K562 (cell line): ENCODE measurements around the gene PRICKLE3. TPM values are rescaled to one million over a fixed set of nuclear protein-coding genes. Genes with fewer than 3 reads are reported as not detected.

Experiments used
- FOXK1 ChIP-seq: sonication (generic); formaldehyde crosslinking; IDR thresholded peaks from 2 replicates; pipeline ENCODE4 v1.8.0; 2022; ENCODE audit warnings: missing genetic modification reagents, mild to moderate bottlenecking, borderline replicate concordance
- FOXK2 ChIP-seq, 2 experiments: fragments of 450-650 bp; IDR thresholded peaks in 1 of 2; conservative IDR thresholded peaks in 1 of 2; 2 replicates each; pipeline ENCODE4 v1.6.1; 2016; ENCODE audit warnings: low read depth in 2 of 2, mild to moderate bottlenecking in 1 of 2
- FOXM1 ChIP-seq, 2 experiments: fragments of 450-650 bp in 1 of 2; sonication (generic) in 1 of 2; formaldehyde crosslinking in 1 of 2; IDR thresholded peaks; 2 replicates each; pipeline versions ENCODE4 v1.6.1 to v1.9.0; 2017 to 2022; ENCODE audit warnings: low read depth in 2 of 2, mild to moderate bottlenecking in 2 of 2, missing genetic modification reagents in 1 of 2, moderate library complexity in 1 of 2
- GABPA ChIP-seq: fragments of 200-800 bp; sonication (Bioruptor generic); conservative IDR thresholded peaks from 2 replicates; pipeline ENCODE4 v1.6.1; 2016; ENCODE audit warnings: low read depth, missing genetic modification characterization, missing compliant biosample characterization
- JUND ChIP-seq, 2 experiments: IDR thresholded peaks; 2 replicates in 1 of 2; 3 replicates in 1 of 2; pipeline ENCODE4 v1.6.1; 2011; ENCODE audit warnings: borderline replicate concordance in 2 of 2, low read depth in 2 of 2, low read length in 2 of 2, improper control_type of control experiment in 1 of 2, missing biosample characterization in 1 of 2, missing genetic modification characterization in 1 of 2, missing genetic modification reagents in 1 of 2
- KLF16 ChIP-seq: IDR thresholded peaks from 2 replicates; pipeline ENCODE4 v1.6.1; 2016; ENCODE audit warnings: antibody characterized with exemption
- NEUROD1 ChIP-seq: fragments of 150-350 bp; IDR thresholded peaks from 2 replicates; pipeline ENCODE4 v1.6.1; 2014; ENCODE audit warnings: borderline replicate concordance, low read length, low read depth; ENCODE audit not compliant: partially characterized antibody
- NFYB ChIP-seq: IDR thresholded peaks from 2 replicates; pipeline ENCODE4 v1.6.1; 2011; ENCODE audit warnings: mild to moderate bottlenecking, moderate library complexity; ENCODE audit not compliant: insufficient read length; ENCODE audit errors: extremely low read depth
- POLR2B ChIP-seq: fragments of 450-650 bp; IDR thresholded peaks from 2 replicates; pipeline ENCODE4 v1.6.1; 2018; ENCODE audit warnings: low read depth; ENCODE audit not compliant: partially characterized antibody
- PTTG1 ChIP-seq: fragments of 450-650 bp; IDR thresholded peaks from 2 replicates; pipeline ENCODE4 v1.6.1; 2016; ENCODE audit warnings: low read depth, mild to moderate bottlenecking, missing genetic modification characterization, missing compliant biosample characterization
- SP1 ChIP-seq: sonication (generic); formaldehyde crosslinking; IDR thresholded peaks from 2 replicates; pipeline ENCODE4 v1.8.1; 2022; ENCODE audit warnings: mild to moderate bottlenecking, missing genetic modification reagents
- SPI1 ChIP-seq: IDR thresholded peaks from 2 replicates; pipeline ENCODE4 v1.6.1; 2011; ENCODE audit warnings: low read depth, low read length, control low read depth, borderline replicate concordance
- SUPT5H ChIP-seq: fragments of 450-650 bp; IDR thresholded peaks from 2 replicates; pipeline ENCODE4 v1.6.1; 2016
- TAF1 ChIP-seq: IDR thresholded peaks from 2 replicates; pipeline ENCODE4 v1.6.1; 2011; ENCODE audit warnings: mild to moderate bottlenecking, low read length, moderate library complexity; ENCODE audit not compliant: insufficient read depth, control insufficient read depth, severe bottlenecking; ENCODE audit errors: extremely low read depth
- ZNF212 ChIP-seq: fragments of 450-650 bp; formaldehyde crosslinking; IDR thresholded peaks from 2 replicates; pipeline ENCODE4 v1.4.0; 2020; ENCODE audit warnings: mild to moderate bottlenecking
- ZNF561 ChIP-seq: fragments of 450-650 bp; formaldehyde crosslinking; conservative IDR thresholded peaks from 2 replicates; pipeline ENCODE4 v1.4.0; 2020; ENCODE audit warnings: mild to moderate bottlenecking, moderate library complexity
- ZNF764 ChIP-seq: fragments of 250-450 bp; sonication (Bioruptor Pico); IDR thresholded peaks from 2 replicates; pipeline ENCODE4 v1.4.0; 2020; ENCODE audit warnings: low read depth, mild to moderate bottlenecking, moderate library complexity
- polyA plus RNA-seq, 8 experiments: library from polyadenylated mRNA; depleted of rRNA in 4 of 8; stranded (reverse) in 5 of 8; unstranded in 3 of 8; fragments of >200 nt; fragmentation: Nextera tagmentation in 2 of 8; fragmentation: Illumina TruSeq in 1 of 8; extraction: Ambion mirVana in 2 of 8; extraction: Trizol in 1 of 8; gene quantifications; 2 replicates each; pipeline versions ENCODE4 v1.2.1 to v1.2.3, GENCODE V29; 2011 to 2014; ENCODE audit warnings: inconsistent platforms in 1 of 8, missing spikeins in 1 of 8
- total RNA-seq, 7 experiments: library from RNA; depleted of rRNA in 6 of 7; stranded (reverse); fragments of >200 nt in 6 of 7; fragmentation: Illumina TruSeq in 2 of 7; extraction: Trizol in 2 of 7; gene quantifications; 2 replicates each; pipeline versions ENCODE4 v1.2.1 to v1.2.3, GENCODE V29; 2011 to 2021; ENCODE audit warnings: low replicate concordance in 1 of 7
- TF ChIP-seq, protein P1 (sequence below): fragments of 250-450 bp; sonication (Bioruptor Pico); IDR thresholded peaks from 2 replicates; pipeline ENCODE4 v1.9.0; 2021; ENCODE audit warnings: mild to moderate bottlenecking, inconsistent platforms
- TF ChIP-seq, protein P2 (sequence below): IDR thresholded peaks from 2 replicates; pipeline ENCODE4 v1.6.1; 2011; ENCODE audit warnings: borderline replicate concordance, low read depth, mild to moderate bottlenecking, moderate library complexity, low read length; ENCODE audit not compliant: insufficient read depth, poor library complexity, severe bottlenecking
- TF ChIP-seq, protein P3 (sequence below): sonication (generic); IDR thresholded peaks from 2 replicates; pipeline ENCODE4 v1.6.1; 2016

The PRICKLE3 gene
- total and polyA plus RNA-seq, 9 of the 15 experiments (the other 6 are each of a cell fraction or from before 2014, with no cell fraction given): 1.1 to 44.3 (median 14.0) TPM

DNA sequence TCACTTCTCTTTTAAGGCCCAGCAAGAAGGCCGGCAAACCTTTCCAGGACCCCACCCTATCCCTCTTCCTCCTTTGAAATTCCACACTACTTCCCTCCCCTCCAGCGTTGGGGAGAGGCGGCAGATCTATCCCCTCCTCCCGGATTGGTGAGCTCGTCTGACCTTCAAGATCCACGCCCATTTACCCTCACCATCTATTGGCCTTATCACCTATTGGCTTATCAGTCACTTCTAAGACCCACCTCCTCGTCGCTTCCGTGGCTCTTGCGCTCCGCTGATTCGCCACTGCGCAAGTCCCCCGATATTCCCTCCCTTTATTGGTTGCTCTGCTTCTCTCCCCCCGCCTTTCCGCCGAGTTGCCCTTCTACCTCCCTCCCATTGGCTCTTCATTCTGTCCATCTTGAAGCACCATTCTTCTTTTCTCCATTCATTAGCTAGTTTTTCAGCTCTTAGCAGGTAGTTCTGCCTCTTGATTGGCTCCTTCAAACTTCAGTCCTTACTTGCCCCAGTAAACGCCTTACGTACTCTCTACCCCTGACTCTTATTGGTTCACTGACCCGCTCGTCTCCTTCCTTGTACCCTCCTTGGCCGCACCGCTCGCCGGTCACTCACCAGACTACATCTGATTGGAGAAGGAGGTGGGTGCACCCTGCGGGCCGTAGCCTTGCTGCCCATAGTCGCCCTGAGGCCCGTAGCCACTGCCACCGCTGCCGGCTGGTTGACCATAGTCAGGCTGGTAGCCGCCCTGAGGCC is 4.8 kb upstream of the PRICKLE3 start (continued):
- TF ChIP-seq JUND (IDR thresholded peaks at IDR 0.05; ENCODE audit: borderline replicate concordance, low read depth, low read length): peak; percentile 15; the same call in 1 of the 2 replicates
- no peak for TF ChIP-seq JUND (tag; IDR thresholded peaks at IDR 0.05; ENCODE audit: borderline replicate concordance, low read depth, low read length)
- TF ChIP-seq, protein P1, sequence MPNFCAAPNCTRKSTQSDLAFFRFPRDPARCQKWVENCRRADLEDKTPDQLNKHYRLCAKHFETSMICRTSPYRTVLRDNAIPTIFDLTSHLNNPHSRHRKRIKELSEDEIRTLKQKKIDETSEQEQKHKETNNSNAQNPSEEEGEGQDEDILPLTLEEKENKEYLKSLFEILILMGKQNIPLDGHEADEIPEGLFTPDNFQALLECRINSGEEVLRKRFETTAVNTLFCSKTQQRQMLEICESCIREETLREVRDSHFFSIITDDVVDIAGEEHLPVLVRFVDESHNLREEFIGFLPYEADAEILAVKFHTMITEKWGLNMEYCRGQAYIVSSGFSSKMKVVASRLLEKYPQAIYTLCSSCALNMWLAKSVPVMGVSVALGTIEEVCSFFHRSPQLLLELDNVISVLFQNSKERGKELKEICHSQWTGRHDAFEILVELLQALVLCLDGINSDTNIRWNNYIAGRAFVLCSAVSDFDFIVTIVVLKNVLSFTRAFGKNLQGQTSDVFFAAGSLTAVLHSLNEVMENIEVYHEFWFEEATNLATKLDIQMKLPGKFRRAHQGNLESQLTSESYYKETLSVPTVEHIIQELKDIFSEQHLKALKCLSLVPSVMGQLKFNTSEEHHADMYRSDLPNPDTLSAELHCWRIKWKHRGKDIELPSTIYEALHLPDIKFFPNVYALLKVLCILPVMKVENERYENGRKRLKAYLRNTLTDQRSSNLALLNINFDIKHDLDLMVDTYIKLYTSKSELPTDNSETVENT: peak; percentile 50; the same call in 1 of the 2 replicates
- TF ChIP-seq, protein P2, sequence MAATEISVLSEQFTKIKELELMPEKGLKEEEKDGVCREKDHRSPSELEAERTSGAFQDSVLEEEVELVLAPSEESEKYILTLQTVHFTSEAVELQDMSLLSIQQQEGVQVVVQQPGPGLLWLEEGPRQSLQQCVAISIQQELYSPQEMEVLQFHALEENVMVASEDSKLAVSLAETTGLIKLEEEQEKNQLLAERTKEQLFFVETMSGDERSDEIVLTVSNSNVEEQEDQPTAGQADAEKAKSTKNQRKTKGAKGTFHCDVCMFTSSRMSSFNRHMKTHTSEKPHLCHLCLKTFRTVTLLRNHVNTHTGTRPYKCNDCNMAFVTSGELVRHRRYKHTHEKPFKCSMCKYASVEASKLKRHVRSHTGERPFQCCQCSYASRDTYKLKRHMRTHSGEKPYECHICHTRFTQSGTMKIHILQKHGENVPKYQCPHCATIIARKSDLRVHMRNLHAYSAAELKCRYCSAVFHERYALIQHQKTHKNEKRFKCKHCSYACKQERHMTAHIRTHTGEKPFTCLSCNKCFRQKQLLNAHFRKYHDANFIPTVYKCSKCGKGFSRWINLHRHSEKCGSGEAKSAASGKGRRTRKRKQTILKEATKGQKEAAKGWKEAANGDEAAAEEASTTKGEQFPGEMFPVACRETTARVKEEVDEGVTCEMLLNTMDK: no peak
- TF ChIP-seq, protein P3, sequence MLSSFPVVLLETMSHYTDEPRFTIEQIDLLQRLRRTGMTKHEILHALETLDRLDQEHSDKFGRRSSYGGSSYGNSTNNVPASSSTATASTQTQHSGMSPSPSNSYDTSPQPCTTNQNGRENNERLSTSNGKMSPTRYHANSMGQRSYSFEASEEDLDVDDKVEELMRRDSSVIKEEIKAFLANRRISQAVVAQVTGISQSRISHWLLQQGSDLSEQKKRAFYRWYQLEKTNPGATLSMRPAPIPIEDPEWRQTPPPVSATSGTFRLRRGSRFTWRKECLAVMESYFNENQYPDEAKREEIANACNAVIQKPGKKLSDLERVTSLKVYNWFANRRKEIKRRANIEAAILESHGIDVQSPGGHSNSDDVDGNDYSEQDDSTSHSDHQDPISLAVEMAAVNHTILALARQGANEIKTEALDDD: no peak
- TF ChIP-seq KLF16: no peak
- TF ChIP-seq NEUROD1: peak; percentile 97
- peak; percentile 80 for TF ChIP-seq POLR2B
- TF ChIP-seq SP1: peak; percentile 90
- peak; percentile 78 for TF ChIP-seq SUPT5H
- TF ChIP-seq ZNF212 (CRISPR knock-in tag): no peak
- TF ChIP-seq FOXK1 (CRISPR knock-in tag): 0 out of 2 replicates have a peak, but pooled peaks have one; percentile 24
- TF ChIP-seq ZNF764 (CRISPR knock-in tag): no peak
- peak; percentile 87 for TF ChIP-seq GABPA (tag)
- peak; percentile 76 for TF ChIP-seq TAF1
- TF ChIP-seq NFYB: peak; percentile 83
- peak; percentile 74 for TF ChIP-seq SPI1
- TF ChIP-seq FOXK2 (conservative IDR thresholded peaks at IDR 0.05 in 1 of 2, IDR thresholded peaks at IDR 0.05 in 1 of 2; ENCODE audit: low read depth in 2 of 2): peak; percentile 50 to 80
- TF ChIP-seq PTTG1 (tag): no peak
- TF ChIP-seq ZNF561 (CRISPR knock-in tag): no peak
- peak; percentile 91 for TF ChIP-seq FOXM1 (IDR thresholded peaks at IDR 0.05; ENCODE audit: low read depth)
- TF ChIP-seq FOXM1 (CRISPR knock-in tag; IDR thresholded peaks at IDR 0.05; ENCODE audit: low read depth): no peak
